Measurements from ENCODE around the gene ARHGAP9. TPM values are rescaled to one million over a fixed set of nuclear protein-coding genes. Genes with fewer than 3 reads are reported as not detected.
A peak's percentile ranks its signal among the peaks of the same experiment; 100 is the strongest.

The ARHGAP9 gene
- total RNA-seq, 3 donors from 2014 or later (not counting 1 experiment from before 2014, with no cell fraction given) = 558 to 1,091 (median 1,015) TPM

GRCh38 chr12:57473886-57474285, 5.8 kb downstream of the ARHGAP9 start:
- DNase-seq = no peak
- no peak for ATAC-seq
- no peaks in the 10 kb centered on the region for H3K9me3 Mint-ChIP-seq
- intact Hi-C loops (cut with micrococcal nuclease) = no loop called here
- H3K4me3 ChIP-seq (ENCODE audit: low read length) = no peak overlapping the region
- H3K4me1 ChIP-seq (ENCODE audit: control insufficient read depth, insufficient read depth, low read length) = peaks cover 94% of the 10 kb centered on the region
- peak overlapping the region; percentile 78 for H3K4me3 Mint-ChIP-seq
- H3K36me3 Mint-ChIP-seq = peaks cover 19% of the 10 kb centered on the region
- H3K36me3 ChIP-seq (ENCODE audit: control insufficient read depth, insufficient read depth, low read length) = peaks cover 59% of the 10 kb centered on the region
- WGBS (ENCODE audit: insufficient coverage) = 97% methylated on average over 5 of the region's 5 CpGs
- peaks cover 70 to 92% of the 10 kb centered on the region in 2 donors for H3K4me1 Mint-ChIP-seq
- H3K27ac Mint-ChIP-seq = peak overlapping the region; percentile 83 to 90
- H3K27ac ChIP-seq (ENCODE audit: low read length) = no peak overlapping the region
- TF ChIP-seq CTCF (IDR thresholded peaks at IDR 0.05) = no peak
- no peaks in the 10 kb centered on the region for H3K27me3 Mint-ChIP-seq (ENCODE audit: low read depth in 2 of 2)
- H3K27me3 ChIP-seq (ENCODE audit: control insufficient read depth, insufficient read depth, low read length) = no peaks in the 10 kb centered on the region
- H3K9me3 ChIP-seq (ENCODE audit: control insufficient read depth, insufficient read depth, low read length) = no peaks in the 10 kb centered on the region

GRCh38 chr12:57473392-57473791, 6.3 kb downstream of the ARHGAP9 start:
- no peak for ATAC-seq
- intact Hi-C loops (cut with micrococcal nuclease) = no loop called here
- no peaks in the 10 kb centered on the region for H3K9me3 ChIP-seq (ENCODE audit: control insufficient read depth, insufficient read depth, low read length)
- DNase-seq = no peak
- H3K27me3 ChIP-seq (ENCODE audit: control insufficient read depth, insufficient read depth, low read length) = no peaks in the 10 kb centered on the region
- WGBS (ENCODE audit: insufficient coverage) = 97% methylated on average over 3 of the region's 3 CpGs
- Mint-ChIP-seq H3K4me1 (peaks cover 69 to 91% of the 10 kb centered on the region in 2 donors), H3K36me3 (peaks cover 19% of the 10 kb centered on the region), H3K9me3 (no peaks in the 10 kb centered on the region), H3K4me3 (peak overlapping the region; percentile 78), H3K27me3 (ENCODE audit: low read depth in 2 of 2) (no peaks in the 10 kb centered on the region), H3K27ac (peak overlapping the region; percentile 83 to 90)
- no peak overlapping the region for H3K4me3 ChIP-seq (ENCODE audit: low read length)
- no peak for TF ChIP-seq CTCF (IDR thresholded peaks at IDR 0.05)
- H3K36me3 ChIP-seq (ENCODE audit: control insufficient read depth, insufficient read depth, low read length) = peaks cover 59% of the 10 kb centered on the region
- no peak overlapping the region for H3K27ac ChIP-seq (ENCODE audit: low read length)
- H3K4me1 ChIP-seq (ENCODE audit: control insufficient read depth, insufficient read depth, low read length) = peaks cover 89% of the 10 kb centered on the region

GRCh38 chr12:57472391-57472790, 7.3 kb downstream of the ARHGAP9 start:
- Mint-ChIP-seq H3K27ac (peak overlapping the region; percentile 47 to 74), H3K4me3 (peak overlapping the region; percentile 40), H3K9me3 (no peaks in the 10 kb centered on the region), H3K36me3 (peaks cover 19% of the 10 kb centered on the region), H3K27me3 (ENCODE audit: low read depth in 2 of 2) (no peaks in the 10 kb centered on the region), H3K4me1 (peaks cover 72 to 91% of the 10 kb centered on the region in 2 donors)
- Histone ChIP-seq H3K4me1 (ENCODE audit: control insufficient read depth, insufficient read depth, low read length) (peaks cover 79% of the 10 kb centered on the region), H3K36me3 (ENCODE audit: control insufficient read depth, insufficient read depth, low read length) (peaks cover 68% of the 10 kb centered on the region), H3K9me3 (ENCODE audit: control insufficient read depth, insufficient read depth, low read length) (no peaks in the 10 kb centered on the region), H3K27me3 (ENCODE audit: control insufficient read depth, insufficient read depth, low read length) (no peaks in the 10 kb centered on the region), H3K4me3 (ENCODE audit: low read length) (no peak overlapping the region), H3K27ac (ENCODE audit: low read length) (no peak overlapping the region)
- ATAC-seq = no peak
- 93% methylated on average over 2 of the region's 3 CpGs for WGBS (ENCODE audit: insufficient coverage)
- TF ChIP-seq CTCF (IDR thresholded peaks at IDR 0.05) = no peak
- no peak for DNase-seq
- intact Hi-C loops (cut with micrococcal nuclease) = no loop called here

- peaks cover 68% of the 10 kb centered on the region for H3K36me3 ChIP-seq (ENCODE audit: control insufficient read depth, insufficient read depth, low read length)
- DNase-seq (no peak), ATAC-seq (no peak)
- no peaks in the 10 kb centered on the region for H3K9me3 ChIP-seq (ENCODE audit: control insufficient read depth, insufficient read depth, low read length)
- peaks cover 72% of the 10 kb centered on the region for H3K4me1 ChIP-seq (ENCODE audit: control insufficient read depth, insufficient read depth, low read length)
- no peaks in the 10 kb centered on the region for H3K9me3 Mint-ChIP-seq
- WGBS (ENCODE audit: insufficient coverage) = 91% methylated on average over 3 of the region's 3 CpGs
- TF ChIP-seq CTCF (IDR thresholded peaks at IDR 0.05) = no peak
- H3K4me1 Mint-ChIP-seq = peaks cover 69 to 89% of the 10 kb centered on the region in 2 donors
- H3K27me3 ChIP-seq (ENCODE audit: control insufficient read depth, insufficient read depth, low read length) = no peaks in the 10 kb centered on the region
- intact Hi-C loops (cut with micrococcal nuclease) = no loop called here
- peaks cover 19% of the 10 kb centered on the region for H3K36me3 Mint-ChIP-seq
- H3K27ac Mint-ChIP-seq = peak overlapping the region; percentile 74 to 79
- no peak overlapping the region for H3K4me3 Mint-ChIP-seq
- H3K4me3 ChIP-seq (ENCODE audit: low read length) = no peak overlapping the region
- no peaks in the 10 kb centered on the region for H3K27me3 Mint-ChIP-seq (ENCODE audit: low read depth in 2 of 2)
- no peak overlapping the region for H3K27ac ChIP-seq (ENCODE audit: low read length)
Measured at GRCh38 chr12:57471661-57472060, 8.0 kb downstream of the ARHGAP9 start.
